SH-SY5Y (cell line): ENCODE data around the gene PCDHGA3.

Experiments
- GATA2 ChIP-seq: IDR thresholded peaks from 2 replicates; pipeline ENCODE4 v1.6.1; 2011; ENCODE audit warnings: mild to moderate bottlenecking, low read depth, low read length
- GATA3 ChIP-seq: IDR thresholded peaks from 2 replicates; pipeline ENCODE4 v1.6.1; 2011; ENCODE audit warnings: low read depth, mild to moderate bottlenecking, low read length, moderate library complexity

GRCh38 chr5:141356950-141357349 is 13.3 kb downstream of the PCDHGA3 start:
- TF ChIP-seq GATA2 (no peak), GATA3 (no peak)
